T-helper 1 cell (primary cell): ENCODE data around the gene SDK1.

Source experiments
- DNase-seq, 5 donors: peaks; one replicate each; pipeline ENCODE4 v3.0.0-alpha.2; 2012 to 2020

SDK1 gene

DNA sequence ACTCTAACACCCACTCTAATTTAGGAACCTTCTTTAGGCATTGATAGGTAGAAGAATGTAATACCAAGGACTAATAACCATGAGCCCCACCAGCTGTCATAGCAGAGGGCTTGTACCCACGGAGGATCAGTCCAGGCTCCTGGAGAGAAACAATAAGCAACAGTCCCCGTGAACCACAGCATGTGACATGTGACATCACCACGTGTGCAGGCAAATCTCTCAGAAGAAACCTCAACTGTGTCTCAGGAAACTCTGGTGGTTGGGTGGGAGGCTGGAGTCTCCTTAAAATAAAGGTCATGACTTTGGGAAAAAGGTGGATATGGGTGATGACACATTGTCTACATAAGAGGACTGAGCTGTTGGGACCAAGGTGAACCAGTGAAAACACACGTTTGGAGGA is 727.2 kb downstream of the SDK1 start:
- no peak for DNase-seq

DNA sequence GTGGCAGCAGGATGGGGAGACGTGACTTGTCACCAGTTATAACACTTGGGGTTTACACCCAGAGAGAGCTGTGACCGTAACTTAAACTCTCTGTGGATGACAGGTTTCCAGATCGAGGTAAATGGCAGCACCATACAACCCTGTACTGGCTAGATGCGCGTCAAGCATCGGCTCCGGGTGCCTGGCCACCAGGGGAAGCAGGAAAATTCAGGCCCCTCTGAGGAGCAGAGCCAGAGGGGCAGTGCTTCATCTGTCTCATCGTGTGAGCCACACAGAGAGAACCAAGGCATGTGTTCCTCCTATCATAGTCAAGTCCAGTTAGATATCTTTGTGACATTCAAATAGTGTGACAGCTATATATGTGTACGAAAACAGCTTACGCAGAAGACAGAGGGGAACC is 728.9 kb downstream of the SDK1 start:
- DNase-seq: no peak

DNA sequence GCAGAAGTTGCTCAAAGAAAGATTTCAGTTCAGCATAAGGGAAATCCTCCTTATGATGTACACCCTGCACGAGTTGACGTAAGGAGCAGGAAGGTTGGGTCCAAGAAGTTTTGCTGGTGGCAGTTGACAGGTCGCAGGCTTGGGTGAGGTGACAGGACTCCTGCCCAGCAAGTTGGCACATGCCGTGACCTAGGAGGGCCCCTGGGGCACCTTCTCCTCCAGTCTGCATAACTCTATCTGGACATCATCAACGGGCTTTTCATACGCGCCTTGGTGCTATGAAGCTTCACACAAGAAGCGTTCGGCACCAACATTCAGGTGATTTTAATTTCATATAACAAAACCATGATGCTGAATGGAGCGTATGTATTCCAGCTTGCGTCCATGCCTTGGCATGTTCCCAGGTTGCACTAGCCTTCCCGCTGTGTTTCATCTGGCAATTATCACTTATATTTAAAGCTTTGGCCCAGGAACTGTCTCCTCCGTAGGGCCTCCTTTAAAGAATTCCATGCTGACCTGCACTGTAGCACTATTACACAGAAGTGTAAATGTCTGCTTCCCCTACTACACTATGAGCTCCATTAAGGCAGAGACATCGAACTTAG is 729.4 kb downstream of the SDK1 start:
- DNase-seq: no peak

DNA sequence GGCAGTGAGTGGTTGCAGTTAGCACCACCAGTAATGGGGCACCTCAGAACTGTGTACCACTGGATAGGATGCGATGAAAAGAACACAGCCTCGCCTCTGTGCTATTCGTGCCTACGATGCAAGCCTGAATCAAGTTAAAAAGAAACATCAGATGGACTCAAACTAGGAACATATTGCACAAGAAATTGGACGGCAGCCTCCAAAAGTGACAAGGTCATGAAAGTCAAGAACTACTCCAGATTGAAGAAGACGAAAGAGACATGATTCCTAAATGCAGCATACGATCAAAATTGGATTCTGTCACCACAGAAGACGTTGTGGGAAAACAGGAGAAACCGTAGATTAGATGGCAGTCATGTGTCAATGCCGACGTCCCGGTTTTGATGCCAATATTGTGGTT is 732.9 kb downstream of the SDK1 start:
- DNase-seq: no peak

DNA sequence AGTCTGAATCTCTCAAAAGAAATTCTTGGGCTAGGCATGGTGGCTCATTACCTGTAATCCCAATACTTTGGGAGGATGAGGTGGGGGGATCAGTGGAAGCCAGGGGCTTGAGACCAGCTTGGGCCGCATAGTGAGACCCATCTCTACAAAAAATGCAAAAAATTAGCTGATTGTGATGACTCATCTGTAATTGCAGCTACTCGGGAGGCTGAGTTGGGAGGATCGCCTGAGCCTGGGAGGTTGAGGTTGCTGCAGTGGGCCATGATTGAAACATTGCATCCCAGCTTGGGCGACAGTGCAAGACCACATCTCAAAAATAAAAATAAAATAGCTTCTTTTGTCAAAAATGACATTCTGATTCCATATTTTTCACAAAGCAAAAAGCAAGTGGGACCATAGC is 736.3 kb downstream of the SDK1 start:
- DNase-seq: no peak

DNA sequence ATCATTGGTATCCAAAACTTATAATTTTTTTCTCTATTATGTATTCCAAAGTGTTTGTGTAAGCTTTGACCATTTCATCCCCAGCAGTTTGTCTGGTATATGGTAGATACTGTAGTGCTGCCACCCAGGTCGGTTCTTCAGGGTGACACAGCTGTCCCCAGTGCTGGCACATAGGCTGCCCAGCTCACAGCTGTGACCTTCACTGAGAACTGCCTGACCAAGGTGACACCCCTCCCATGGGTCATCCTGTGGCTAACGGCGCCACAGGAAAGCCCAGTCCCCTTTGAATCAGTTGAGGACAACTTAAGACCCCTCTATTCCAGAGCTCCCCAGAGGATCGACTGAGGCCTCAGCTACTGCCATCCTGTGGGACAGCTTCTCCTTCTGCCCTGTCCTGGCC is 736.8 kb downstream of the SDK1 start:
- DNase-seq: no peak

DNA sequence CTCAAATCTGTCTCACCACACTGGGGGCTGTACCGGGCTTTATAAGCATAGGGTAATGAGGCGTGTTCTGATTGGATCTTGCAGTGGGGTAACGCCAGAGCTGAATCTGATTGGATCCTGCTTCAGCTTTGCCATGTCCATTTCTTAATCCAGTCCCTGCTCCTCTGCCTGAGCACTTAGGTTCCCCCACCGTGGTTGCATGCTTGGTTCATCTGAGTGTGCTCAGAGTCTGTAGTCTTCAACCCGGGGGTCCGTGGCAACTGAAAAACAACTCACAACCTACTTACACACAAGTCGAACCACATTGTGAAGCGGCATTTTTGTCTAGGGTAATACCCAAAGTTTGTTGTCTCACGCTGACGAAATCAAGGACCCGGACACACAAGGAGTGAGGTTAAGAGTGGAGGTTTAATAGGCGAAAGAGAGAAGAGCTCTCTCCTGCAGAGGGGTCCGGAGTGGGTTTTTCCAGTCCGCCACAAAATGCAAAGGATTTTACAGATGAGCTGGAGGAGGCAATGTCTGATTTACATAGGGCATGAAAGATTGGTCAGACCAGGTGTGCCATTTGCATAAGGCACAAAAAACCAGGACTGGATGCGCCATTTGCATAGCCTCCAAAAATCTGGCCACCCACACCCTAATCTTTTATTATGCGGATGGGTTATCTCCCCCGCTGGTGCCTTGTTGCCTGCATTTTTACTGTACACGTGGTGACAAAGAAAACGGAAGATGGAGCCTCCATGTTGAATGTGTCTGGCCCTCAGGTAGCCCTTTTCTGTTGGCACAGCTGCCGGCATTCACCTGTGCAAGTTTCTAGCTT is 739.3 kb downstream of the SDK1 start:
- no peak for DNase-seq

DNA sequence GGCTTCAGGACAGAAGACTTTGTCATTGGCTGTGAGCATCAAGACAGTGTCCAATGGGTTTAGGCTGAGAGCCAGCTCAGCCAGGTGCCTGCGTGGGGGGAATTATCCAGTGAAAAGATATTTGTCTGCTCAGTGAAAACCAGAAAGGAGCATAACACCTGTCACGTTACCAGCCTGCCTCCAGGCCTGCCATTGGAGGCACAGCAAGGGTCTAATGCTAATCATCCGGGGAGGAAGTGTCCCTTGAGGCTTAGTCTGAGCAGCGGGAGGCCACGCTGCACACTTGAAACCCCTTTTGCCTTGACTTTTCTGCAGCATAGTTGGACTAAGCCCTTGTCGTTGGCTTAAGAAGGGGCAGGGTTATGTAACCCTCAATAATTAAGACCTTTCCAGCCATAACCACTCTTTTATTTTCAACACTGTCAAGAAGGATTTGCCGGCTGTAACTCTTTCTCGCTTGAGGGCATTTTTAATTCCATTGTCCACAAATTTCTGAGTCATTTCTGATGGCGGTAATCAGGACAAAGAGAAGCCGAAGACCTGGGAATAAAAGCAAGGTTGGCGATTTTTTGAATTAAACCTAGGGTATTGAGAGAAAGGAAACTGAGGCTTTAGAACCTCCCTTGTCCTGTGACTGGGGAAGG is 741.5 kb downstream of the SDK1 start:
- no peak for DNase-seq

DNA sequence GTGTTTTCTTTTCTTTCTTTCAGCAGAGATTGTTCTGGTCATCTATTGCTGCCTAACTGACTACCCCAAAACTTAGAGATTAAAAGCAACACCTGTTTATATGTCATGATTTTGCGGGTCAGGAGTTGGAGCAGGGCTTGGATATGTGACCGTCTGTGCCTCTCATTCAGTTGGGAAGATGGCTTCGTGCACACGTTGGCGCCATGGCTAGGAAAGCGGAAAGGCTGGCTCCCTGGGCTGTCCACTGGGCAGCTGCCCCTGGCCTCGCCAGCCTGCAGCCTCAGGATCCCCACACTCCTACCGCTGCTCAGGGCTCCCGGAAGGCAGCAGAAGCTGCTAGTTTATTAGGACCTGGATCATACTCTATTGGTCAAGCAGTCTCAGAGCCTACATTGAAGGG is 742.9 kb downstream of the SDK1 start:
- DNase-seq: no peak

DNA sequence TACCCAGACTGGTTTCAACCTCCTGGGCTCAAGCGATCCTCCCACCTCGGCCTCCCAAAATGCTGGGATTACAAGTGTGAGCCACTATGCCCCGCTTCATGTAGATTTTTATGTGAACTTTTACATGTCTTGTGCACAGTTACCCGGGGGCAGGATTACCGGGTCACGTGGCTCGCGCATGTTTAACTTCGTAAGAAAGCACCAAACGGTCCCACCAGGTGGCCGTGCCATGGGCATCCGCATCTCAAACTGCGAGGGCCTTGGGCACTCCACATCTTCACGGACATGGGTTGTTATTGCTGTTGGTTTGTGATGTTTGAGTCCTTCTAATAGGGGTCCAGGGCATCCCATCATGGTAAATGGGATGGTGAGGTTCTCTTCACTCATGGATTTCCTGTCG is 744.4 kb downstream of the SDK1 start:
- DNase-seq: no peak

DNA sequence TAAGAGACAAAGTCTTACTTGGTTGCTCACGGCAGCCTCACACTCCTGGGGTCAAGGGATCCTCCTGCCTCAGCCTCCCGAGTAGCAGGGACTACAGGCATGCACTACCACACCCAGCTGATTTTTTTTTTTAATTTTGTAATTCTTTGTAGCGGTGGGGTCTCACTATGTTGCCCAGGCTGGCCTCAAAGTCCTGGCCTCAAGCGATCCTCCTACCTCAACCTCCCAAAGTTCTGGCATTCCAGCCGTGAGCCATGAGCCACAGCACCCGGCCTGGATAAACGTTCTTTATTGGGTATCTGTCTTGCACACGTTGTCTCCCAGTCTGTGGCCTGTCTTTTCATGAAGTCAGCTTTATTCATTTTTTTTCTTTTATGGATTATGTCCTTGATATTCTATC is 744.9 kb downstream of the SDK1 start:
- no peak for DNase-seq

DNA sequence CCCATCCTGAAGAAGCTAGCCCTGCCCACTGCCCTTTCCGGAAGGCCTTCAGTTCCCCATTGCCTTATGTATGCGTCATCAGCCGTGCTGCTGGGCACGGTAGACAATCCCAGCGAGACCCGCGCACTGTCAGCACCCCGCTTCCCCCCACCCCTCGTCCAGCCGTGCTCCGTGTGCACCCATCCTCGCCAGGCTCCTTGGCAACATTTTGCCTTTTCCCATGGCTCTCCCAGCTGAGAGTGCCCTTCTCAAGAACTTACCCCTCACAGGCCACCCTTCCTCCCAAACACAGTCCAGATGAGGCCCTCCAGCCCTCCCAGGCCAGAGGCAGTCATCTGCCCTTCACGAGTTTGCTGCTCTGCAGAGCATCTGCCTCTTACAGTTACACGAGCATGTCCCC is 747.3 kb downstream of the SDK1 start:
- DNase-seq: no peak

DNA sequence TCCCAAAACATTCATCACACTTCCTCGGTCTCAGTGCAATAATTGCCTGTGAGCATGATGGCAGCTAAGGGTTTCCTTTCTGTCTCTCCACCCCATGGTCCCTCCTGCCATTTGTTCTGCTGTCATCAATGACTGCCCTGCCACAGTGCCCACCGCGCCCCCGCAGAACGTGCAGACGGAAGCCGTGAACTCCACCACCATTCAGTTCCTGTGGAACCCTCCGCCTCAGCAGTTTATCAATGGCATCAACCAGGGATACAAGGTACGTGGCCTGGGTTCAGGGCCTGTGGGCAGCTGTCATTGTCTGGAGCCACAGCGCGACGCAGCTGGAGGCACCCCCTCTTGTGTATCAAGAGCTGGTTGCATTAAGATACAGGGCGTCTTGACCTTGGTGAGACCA is 748.1 kb downstream of the SDK1 start:
- DNase-seq: no peak

DNA sequence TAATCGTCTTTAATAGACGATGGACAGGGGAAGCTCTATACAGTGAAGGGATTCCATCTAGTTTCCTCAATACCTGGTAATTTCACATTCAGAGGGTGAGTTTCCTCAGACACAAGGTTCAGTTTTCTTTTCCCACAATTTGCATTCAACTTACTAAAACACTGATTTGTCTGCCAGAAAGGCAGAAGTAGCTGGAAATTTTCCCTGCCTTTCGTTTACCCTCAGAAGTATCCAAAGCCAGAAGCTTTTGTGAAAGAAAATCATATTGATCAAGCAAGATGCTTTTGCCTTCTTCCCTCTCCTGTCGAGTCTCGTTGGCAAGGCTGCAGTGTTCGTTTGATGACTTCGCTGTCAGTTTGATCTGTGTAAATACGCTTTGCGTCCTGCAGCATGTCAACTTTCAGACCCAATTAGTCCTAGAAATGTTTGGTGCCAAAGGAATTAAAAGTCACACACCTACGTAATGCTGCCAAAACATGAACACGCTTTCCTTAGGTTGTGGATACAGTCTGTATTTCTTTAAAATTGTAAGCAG is 749.1 kb downstream of the SDK1 start:
- no peak for DNase-seq

DNA sequence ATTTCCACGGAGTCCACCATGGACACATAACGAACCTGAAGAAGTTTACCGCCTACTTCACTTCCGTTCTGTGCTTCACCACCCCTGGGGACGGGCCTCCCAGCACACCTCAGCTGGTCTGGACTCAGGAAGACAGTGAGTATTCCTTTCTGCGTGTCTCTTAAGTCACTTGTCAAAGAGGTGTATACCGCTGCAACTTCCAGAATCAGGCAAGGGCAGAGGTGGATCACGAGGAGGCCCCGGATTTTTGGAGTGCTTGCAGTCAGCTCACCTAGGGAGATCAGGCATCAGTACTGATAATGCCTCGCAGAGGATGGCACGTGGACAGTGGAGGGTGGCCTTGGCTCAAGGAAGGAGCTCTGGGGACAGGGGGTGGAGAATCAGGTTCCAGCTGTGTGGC is 750.6 kb downstream of the SDK1 start:
- no peak for DNase-seq

DNA sequence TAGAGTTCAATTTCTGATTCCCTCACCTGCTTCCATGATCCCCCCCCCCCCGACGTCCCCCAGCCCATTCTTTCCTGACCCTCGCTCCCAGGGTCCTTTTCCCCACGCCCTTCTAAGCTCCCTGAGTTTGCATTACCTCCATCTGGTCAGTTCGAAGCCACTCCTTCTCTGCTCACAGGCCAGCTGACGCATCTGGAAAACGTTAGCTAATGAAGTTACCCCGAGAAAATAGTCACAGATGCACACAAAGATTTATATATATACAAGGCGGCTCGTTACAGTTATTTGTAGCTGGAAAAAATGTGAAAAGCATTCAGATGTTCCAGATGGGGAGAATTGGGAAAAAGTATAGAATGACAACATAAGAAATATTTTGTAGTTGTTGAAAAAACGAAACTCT is 751.1 kb downstream of the SDK1 start:
- no peak for DNase-seq

DNA sequence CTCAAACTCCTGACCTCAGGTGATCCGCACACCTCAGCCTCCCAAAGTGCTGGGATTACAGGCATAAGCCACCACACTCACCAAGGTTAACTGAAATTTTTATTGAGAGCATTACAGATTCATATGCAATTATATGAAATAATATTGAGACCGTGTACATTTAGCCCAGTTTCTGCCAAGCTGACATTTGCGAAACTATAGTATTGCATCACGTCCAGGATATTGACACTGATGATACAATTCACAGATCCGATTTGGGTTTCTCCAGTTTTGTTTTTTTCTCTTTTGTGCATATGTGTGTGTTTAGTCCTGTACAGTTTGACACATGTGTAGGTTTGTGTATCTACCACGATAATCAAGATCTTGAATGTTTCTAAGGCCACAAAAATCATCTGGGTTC is 753.1 kb downstream of the SDK1 start:
- no peak for DNase-seq

DNA sequence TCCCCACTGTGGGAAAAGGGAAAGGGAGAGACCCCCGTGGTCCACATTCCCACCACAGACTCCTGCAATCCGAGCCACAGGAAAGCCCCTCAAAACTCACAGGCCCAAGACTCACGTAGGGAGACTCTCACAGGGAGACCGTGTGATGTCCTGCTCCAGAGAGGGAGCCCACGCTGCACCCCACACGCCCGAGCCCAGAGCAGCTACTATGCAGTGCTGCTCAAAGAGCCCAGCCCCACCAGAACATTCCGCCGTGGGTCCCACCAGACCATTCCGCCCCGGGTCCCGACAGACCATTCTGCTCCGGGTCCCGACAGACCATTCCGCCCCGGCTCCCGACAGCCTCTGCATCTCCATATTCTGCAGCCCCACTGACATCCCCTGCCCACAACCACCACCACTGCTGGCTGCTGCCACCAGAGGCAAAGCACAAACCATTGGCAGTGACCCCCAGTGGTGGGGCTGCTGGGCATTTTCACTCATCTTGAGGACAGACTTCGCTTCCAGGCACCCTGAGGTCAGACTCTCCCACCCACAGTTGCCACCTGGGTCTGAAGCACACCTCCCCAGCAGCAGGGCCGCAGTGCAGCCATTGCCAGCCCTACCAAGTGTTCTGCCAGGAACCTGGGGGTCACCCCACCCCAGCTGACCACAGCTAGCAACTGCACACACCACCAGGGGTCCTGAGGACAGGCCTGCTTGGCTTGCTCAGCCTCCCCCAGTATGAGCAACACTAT is 755.7 kb downstream of the SDK1 start:
- no peak for DNase-seq

DNA sequence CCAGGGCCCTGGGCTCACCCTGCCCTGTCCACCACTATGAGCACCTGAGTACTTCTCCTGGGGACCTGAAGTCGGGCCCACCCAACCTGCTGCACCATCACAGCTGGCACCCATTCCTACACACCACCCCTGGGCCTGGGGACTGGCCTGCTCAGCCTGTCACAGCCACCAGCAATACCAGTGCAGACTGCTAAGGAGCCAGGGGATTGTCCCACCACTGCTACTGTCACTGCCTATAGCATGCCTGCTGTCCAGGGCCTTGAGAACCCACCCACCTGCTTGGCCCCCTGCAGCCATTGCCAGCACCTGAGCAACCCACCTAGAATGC is 756.2 kb downstream of the SDK1 start:
- DNase-seq: no peak

DNA sequence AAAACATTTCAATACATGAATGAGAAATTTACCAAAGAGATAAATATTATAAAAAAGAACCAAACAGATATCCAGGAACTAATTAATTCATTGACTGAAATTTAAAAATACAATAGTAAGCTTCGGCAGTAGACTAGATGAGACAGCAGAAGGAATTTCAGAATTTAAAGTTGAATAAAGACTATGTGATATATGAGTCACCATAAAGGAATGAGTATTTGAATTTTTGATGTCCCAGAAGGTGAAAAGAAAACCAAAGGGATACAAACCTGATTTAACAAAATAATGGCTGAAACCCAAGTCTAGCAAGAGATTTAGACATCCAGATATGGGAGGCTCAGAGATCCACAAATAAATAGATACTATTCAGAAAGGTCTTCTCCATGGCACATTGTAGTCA is 757.1 kb downstream of the SDK1 start:
- DNase-seq: no peak

DNA sequence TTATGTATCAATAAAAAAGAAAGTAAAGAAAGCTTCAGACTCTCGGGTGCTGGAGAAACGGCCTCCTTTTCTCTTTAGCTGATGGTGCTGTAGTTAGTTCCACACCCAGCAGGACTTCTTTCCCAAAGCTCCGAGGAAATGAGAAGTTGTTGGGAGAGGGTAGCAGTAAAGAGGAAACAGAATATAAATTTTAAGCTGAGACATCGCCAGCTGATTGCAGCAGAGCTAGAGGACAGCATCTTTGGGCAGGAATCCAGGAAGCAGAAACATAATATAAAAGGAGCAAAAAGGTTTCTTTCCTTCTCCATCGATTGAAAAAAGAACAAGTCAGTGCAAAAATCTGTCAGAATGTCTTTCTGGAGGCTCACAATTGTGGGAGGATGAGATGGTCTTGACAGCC is 764.1 kb downstream of the SDK1 start:
- DNase-seq: no peak

DNA sequence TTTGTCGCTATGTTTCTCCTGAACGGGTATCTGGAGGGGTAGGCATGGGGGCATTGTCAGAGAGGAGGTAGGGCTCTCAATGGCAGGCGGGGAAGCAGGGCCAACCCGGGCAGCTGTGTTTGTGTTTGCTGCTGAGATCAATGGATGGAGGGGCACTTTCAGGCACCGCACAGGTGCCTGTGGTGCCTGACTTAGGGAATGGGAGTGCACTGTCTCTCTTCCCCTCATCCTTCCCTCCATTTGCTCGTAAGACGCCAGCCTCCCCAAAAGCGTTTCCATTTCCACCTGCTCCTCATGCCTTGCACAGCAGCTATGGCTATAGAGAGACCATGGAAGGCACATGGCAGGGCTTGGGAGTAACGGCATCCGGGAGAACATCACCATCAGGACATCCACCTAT is 765.2 kb downstream of the SDK1 start:
- DNase-seq: no peak

DNA sequence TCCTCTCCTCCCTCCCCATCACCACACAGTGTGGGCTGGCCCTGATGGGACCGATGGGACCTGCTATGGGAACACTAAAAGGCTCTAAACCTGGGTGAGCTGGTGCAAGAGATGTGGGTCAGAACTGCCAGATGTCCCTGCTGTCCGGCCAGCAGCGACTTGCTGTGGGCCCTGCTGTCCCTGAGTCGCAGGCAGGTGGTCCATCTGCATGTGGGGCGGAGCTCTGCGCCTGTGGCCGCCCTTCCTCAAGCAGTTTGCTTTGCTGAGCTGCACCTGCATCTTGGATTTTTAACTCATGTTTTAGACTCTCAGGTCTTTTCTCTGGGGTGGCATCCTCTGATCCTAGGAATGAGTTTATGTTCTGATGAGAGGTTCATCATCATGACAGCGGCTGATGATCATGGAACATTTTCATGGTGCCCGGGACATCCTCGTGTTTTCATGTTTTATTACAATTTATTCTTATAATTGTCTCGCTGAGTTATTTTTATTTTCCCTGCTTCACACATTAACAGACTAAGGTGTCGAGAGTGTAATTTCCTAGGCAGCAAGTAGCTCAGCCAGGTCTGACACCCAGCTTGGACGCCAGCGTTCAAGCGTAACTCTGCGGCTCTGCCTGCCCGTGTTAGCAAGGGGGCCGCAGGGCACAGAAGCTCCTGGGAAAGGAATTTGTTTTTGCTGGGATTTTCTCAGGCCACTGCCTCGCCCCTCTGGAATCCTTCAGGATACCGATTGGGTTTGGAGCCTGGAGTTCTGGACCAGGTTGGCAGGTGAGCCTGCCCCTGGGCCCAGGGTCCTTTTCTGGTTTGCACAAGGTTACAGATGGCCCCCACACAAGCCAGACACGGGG is 765.8 kb downstream of the SDK1 start:
- no peak for DNase-seq
